ENCODE results near the gene LGI4.
"Not testable (repeated sequence)": the region's sequence is repeated elsewhere in the genome, so short reads cannot be mapped to it uniquely, and the experiment has no call there.

Gene LGI4

GRCh38 chr19:35133826-35134225 is 1.0 kb downstream of the LGI4 start:
- TF ChIP-seq, protein P1, sequence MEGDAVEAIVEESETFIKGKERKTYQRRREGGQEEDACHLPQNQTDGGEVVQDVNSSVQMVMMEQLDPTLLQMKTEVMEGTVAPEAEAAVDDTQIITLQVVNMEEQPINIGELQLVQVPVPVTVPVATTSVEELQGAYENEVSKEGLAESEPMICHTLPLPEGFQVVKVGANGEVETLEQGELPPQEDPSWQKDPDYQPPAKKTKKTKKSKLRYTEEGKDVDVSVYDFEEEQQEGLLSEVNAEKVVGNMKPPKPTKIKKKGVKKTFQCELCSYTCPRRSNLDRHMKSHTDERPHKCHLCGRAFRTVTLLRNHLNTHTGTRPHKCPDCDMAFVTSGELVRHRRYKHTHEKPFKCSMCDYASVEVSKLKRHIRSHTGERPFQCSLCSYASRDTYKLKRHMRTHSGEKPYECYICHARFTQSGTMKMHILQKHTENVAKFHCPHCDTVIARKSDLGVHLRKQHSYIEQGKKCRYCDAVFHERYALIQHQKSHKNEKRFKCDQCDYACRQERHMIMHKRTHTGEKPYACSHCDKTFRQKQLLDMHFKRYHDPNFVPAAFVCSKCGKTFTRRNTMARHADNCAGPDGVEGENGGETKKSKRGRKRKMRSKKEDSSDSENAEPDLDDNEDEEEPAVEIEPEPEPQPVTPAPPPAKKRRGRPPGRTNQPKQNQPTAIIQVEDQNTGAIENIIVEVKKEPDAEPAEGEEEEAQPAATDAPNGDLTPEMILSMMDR (IDR thresholded peaks at IDR 0.05; ENCODE audit: poor library complexity, severe bottlenecking): no peak
- no peak for ATAC-seq (ENCODE audit: low read depth)
- H3K4me3 ChIP-seq (ENCODE audit: severe bottlenecking): no peak overlapping the region

DNA sequence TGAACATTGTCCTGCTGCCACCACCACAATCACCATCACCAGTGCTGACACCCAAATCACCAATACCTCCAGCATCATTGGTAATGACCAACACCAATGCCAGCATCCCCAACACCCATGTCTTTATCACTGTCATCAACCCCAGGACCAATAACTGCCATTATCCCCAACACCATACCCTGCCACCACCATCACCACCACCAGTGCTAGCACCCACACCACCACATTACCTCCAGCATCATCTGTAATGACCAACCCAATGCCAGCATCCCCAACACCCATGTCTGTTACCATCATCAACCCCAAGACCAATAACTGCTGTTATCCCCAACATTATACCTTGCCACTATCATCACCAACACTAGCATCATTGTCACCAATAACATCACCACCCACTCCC is 2.6 kb downstream of the LGI4 start:
- no peak for DNase-seq (ENCODE audit: low spot score)
- no peak overlapping the region for H3K4me3 ChIP-seq (ENCODE audit: severe bottlenecking)
- H3K36me3 ChIP-seq (ENCODE audit: low read depth): no peaks in the 10 kb centered on the region
- H3K27ac ChIP-seq (ENCODE audit: poor library complexity, severe bottlenecking): no peak overlapping the region
- no peak for ATAC-seq (ENCODE audit: low read depth)
- H3K4me1 ChIP-seq (ENCODE audit: insufficient read depth, poor library complexity, severe bottlenecking): no peaks in the 10 kb centered on the region
- TF ChIP-seq, protein P1 (IDR thresholded peaks at IDR 0.05; ENCODE audit: poor library complexity, severe bottlenecking): no peak
- no peaks in the 10 kb centered on the region for H3K9me3 ChIP-seq (ENCODE audit: severe bottlenecking)
- H3K27me3 ChIP-seq (ENCODE audit: insufficient read depth, poor library complexity, severe bottlenecking): no peaks in the 10 kb centered on the region

More at GRCh38 chr19:35133826-35134225, 1.0 kb downstream of the LGI4 start:
- no peak for DNase-seq (ENCODE audit: low spot score)
- Histone ChIP-seq H3K4me1 (ENCODE audit: insufficient read depth, poor library complexity, severe bottlenecking) (no peaks in the 10 kb centered on the region), H3K9me3 (ENCODE audit: severe bottlenecking) (no peaks in the 10 kb centered on the region), H3K36me3 (ENCODE audit: low read depth) (no peaks in the 10 kb centered on the region), H3K27ac (ENCODE audit: poor library complexity, severe bottlenecking) (no peak overlapping the region), H3K27me3 (ENCODE audit: insufficient read depth, poor library complexity, severe bottlenecking) (no peaks in the 10 kb centered on the region)

DNA sequence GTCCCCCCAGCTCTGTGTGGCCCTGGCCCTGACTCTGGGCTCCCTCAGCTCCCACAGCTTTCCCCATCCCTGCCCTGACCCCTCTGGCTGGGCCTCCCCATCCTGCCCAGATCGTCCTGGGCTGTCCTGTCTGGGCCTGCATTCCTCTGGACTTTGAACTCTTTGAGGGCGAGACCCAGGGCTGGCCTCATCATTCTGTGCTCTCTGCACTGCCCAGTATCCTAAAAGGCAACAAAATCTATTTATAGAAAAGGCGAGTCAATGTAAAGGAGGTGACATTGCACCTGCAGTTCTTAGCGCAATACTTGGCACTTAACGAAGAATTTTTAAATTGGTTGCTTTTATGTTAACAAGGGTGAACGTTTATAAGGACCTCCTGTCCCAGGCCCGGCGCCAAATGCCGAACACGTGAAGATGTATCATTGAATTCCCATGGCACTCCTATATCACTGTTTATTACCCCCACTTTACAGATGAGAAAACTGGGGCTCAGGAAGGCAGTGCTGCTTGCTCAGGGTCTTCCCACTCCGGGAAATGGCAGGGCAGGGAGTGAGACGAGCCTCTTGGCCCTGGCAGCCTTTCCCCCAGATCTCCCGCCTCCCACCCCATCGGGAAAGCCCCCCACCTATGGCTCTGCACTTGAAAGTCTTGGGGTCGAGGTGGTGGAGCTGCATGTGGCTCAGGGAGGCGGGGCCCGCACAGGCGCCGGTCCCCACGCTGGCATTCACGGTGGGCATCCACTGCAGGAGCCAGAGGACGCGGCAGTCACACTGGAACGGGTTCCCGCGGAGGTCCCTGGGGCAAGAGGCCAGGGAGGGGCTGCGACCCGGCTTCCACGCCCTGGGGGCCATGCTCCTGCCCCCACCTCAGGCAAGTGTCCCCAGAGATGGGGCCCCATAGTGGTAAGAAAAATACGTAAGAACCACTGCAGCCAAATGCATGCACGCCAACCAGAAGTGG is 3.8 kb downstream of the LGI4 start:
- H3K27ac ChIP-seq (ENCODE audit: poor library complexity, severe bottlenecking): no peak overlapping the region
- no peak for DNase-seq (ENCODE audit: low spot score)

GRCh38 chr19:35129724-35130274 is 5.1 kb downstream of the LGI4 start:
- ATAC-seq (ENCODE audit: low read depth); H3K36me3 ChIP-seq (ENCODE audit: low read depth); H3K4me1 ChIP-seq (ENCODE audit: insufficient read depth, poor library complexity, severe bottlenecking); H3K27me3 ChIP-seq (ENCODE audit: insufficient read depth, poor library complexity, severe bottlenecking); H3K4me3 ChIP-seq (ENCODE audit: severe bottlenecking); DNase-seq (ENCODE audit: low spot score); H3K9me3 ChIP-seq (ENCODE audit: severe bottlenecking); H3K27ac ChIP-seq (ENCODE audit: poor library complexity, severe bottlenecking): not testable (repeated sequence)

More for the DNA sequence above, 3.8 kb downstream of the LGI4 start:
- ATAC-seq (ENCODE audit: low read depth): no peak
- TF ChIP-seq, protein P1 (IDR thresholded peaks at IDR 0.05; ENCODE audit: poor library complexity, severe bottlenecking): no peak
- Histone ChIP-seq H3K9me3 (ENCODE audit: severe bottlenecking) (no peaks in the 10 kb centered on the region), H3K4me3 (ENCODE audit: severe bottlenecking) (no peak overlapping the region), H3K4me1 (ENCODE audit: insufficient read depth, poor library complexity, severe bottlenecking) (no peaks in the 10 kb centered on the region), H3K27me3 (ENCODE audit: insufficient read depth, poor library complexity, severe bottlenecking) (no peaks in the 10 kb centered on the region), H3K36me3 (ENCODE audit: low read depth) (no peaks in the 10 kb centered on the region)

- H3K9me3 ChIP-seq (ENCODE audit: severe bottlenecking): no peaks in the 10 kb centered on the region
- H3K27ac ChIP-seq (ENCODE audit: poor library complexity, severe bottlenecking): no peak overlapping the region
- ATAC-seq (ENCODE audit: low read depth): no peak
- no peak overlapping the region for H3K4me3 ChIP-seq (ENCODE audit: severe bottlenecking)
- no peak for DNase-seq (ENCODE audit: low spot score)
- no peaks in the 10 kb centered on the region for H3K27me3 ChIP-seq (ENCODE audit: insufficient read depth, poor library complexity, severe bottlenecking)
- TF ChIP-seq, protein P1 (IDR thresholded peaks at IDR 0.05; ENCODE audit: poor library complexity, severe bottlenecking): no peak
- H3K4me1 ChIP-seq (ENCODE audit: insufficient read depth, poor library complexity, severe bottlenecking): peaks cover 21% of the 10 kb centered on the region
- peaks cover 4% of the 10 kb centered on the region; the same call in 1 of the 2 replicates for H3K36me3 ChIP-seq (ENCODE audit: low read depth)
Measured at GRCh38 chr19:35128398-35129057, 6.3 kb downstream of the LGI4 start.
